IMR-90 (cell line): Measurements from ENCODE around the gene MRPS7. TPM values are rescaled to one million over a fixed set of nuclear protein-coding genes. Genes with fewer than 3 reads are reported as not detected.

ENCODE experiments used
- ATAC-seq: fragments of 200-7000 bp; cut with Tn5 transposase; 2 replicates; pipeline ENCODE4 v1.9.1; 2020; ENCODE audit warnings: low read depth, mild to moderate bottlenecking, moderate library complexity
- BruUV-seq: library from RNA; stranded (reverse); fragments of 400-500 nt; replicated peaks from 2 replicates; lab custom pipeline; 2021; lab: Mats Ljungman, UMichigan
- CTCF ChIA-PET: fragments of 300-600 bp; formaldehyde crosslinking; extraction: SDS; loops from one replicate; lab custom pipeline; 2021; ENCODE audit warnings: antibody characterized with exemption; lab: Yijun Ruan, JAX
- POLR2A ChIA-PET: fragments of 300-600 bp; sonication (Branson Sonifier 250); formaldehyde crosslinking; loops from one replicate; lab custom pipeline; 2022; ENCODE audit warnings: antibody characterized with exemption; ENCODE audit not compliant: unreplicated experiment; lab: Charles Lee
- DNase-seq: peaks from one replicate; pipeline ENCODE4 v3.0.0; 2013
- H2AFZ ChIP-seq: replicated peaks from 2 replicates; pipeline ENCODE3; 2013; ENCODE audit warnings: low read length, mild to moderate bottlenecking; ENCODE audit not compliant: poor library complexity
- H2AK5ac ChIP-seq: 2 replicates; pipeline ENCODE4 v1.6.1; 2013; ENCODE audit warnings: low read depth, low read length, inconsistent platforms
- H2AK9ac ChIP-seq: replicated peaks from 2 replicates; pipeline ENCODE3; 2013; ENCODE audit warnings: mild to moderate bottlenecking, low read depth, low read length, moderate library complexity; ENCODE audit not compliant: poor library complexity
- H2BK120ac ChIP-seq: 2 replicates; pipeline ENCODE4 v1.6.1; 2013; ENCODE audit warnings: low read depth, low read length, inconsistent platforms
- H2BK15ac ChIP-seq: 3 replicates; pipeline ENCODE4 v1.6.1; 2013; ENCODE audit warnings: low read depth, low read length, inconsistent platforms
- H2BK20ac ChIP-seq: 2 replicates; pipeline ENCODE4 v1.6.1; 2013; ENCODE audit warnings: low read depth, mild to moderate bottlenecking, inconsistent platforms, low read length, moderate library complexity
- H2BK5ac ChIP-seq: 2 replicates; pipeline ENCODE4 v1.6.1; 2013; ENCODE audit warnings: mild to moderate bottlenecking, low read depth, low read length, inconsistent platforms; ENCODE audit not compliant: poor library complexity, severe bottlenecking
- H3K14ac ChIP-seq: replicated peaks from 2 replicates; pipeline ENCODE4 v1.6.1; 2013; ENCODE audit warnings: low read depth, low read length, inconsistent platforms
- H3K18ac ChIP-seq: 2 replicates; pipeline ENCODE4 v1.6.1; 2013; ENCODE audit warnings: low read depth, low read length, control low read depth
- H3K23ac ChIP-seq: 2 replicates; pipeline ENCODE4 v1.6.1; 2013; ENCODE audit warnings: low read depth, low read length, inconsistent platforms
- H3K27ac ChIP-seq: 2 replicates; pipeline ENCODE4 v1.5.1; 2013; ENCODE audit warnings: mild to moderate bottlenecking, control low read depth, low read length; ENCODE audit not compliant: insufficient read depth
- H3K27me3 ChIP-seq: 2 replicates; pipeline ENCODE4 v1.6.1; 2013; ENCODE audit warnings: low read length; ENCODE audit not compliant: control insufficient read depth, insufficient read depth
- H3K36me3 ChIP-seq: 2 replicates; pipeline ENCODE4 v1.6.1; 2013; ENCODE audit warnings: low read length, mixed read lengths; ENCODE audit not compliant: control insufficient read depth, insufficient read depth
- H3K4ac ChIP-seq: 2 replicates; pipeline ENCODE4 v1.6.1; 2013; ENCODE audit warnings: low read depth, low read length, inconsistent platforms
- H3K4me1 ChIP-seq: 2 replicates; pipeline ENCODE4 v1.6.1; 2013; ENCODE audit warnings: low read length, mixed read lengths; ENCODE audit not compliant: control insufficient read depth, insufficient read depth
- H3K4me2 ChIP-seq: 2 replicates; pipeline ENCODE4 v1.6.1; 2013; ENCODE audit warnings: low read depth, mild to moderate bottlenecking, control low read depth, low read length, moderate library complexity
- H3K4me3 ChIP-seq: 2 replicates; pipeline ENCODE4 v1.5.1; 2013; ENCODE audit warnings: low read depth, mild to moderate bottlenecking, control low read depth, low read length, moderate library complexity; ENCODE audit not compliant: insufficient read depth
- H3K56ac ChIP-seq: 2 replicates; pipeline ENCODE4 v1.6.1; 2013; ENCODE audit warnings: low read length, inconsistent platforms; ENCODE audit not compliant: insufficient read depth; ENCODE audit errors: extremely low read depth
- H3K79me1 ChIP-seq, 2 experiments: 2 replicates each; pipeline ENCODE4 v1.6.1; 2013; ENCODE audit warnings: low read length in 2 of 2, inconsistent platforms in 1 of 2, low read depth in 1 of 2
- H3K9ac ChIP-seq: 2 replicates; pipeline ENCODE4 v1.6.1; 2013; ENCODE audit warnings: low read depth, low read length, control low read depth
- H3K9me1 ChIP-seq: 2 replicates; pipeline ENCODE4 v1.6.1; 2013; ENCODE audit warnings: low read length, inconsistent platforms; ENCODE audit not compliant: insufficient read depth
- H3K9me3 ChIP-seq: 2 replicates; pipeline ENCODE4 v1.6.1; 2013; ENCODE audit warnings: low read length; ENCODE audit not compliant: control insufficient read depth, insufficient read depth
- H4K20me1 ChIP-seq: 2 replicates; pipeline ENCODE4 v1.6.1; 2013; ENCODE audit warnings: low read length, inconsistent platforms; ENCODE audit not compliant: insufficient read depth
- H4K5ac ChIP-seq: 2 replicates; pipeline ENCODE4 v1.6.1; 2013; ENCODE audit warnings: mild to moderate bottlenecking, low read depth, low read length, control low read depth
- H4K8ac ChIP-seq, 2 experiments: 2 replicates each; pipeline ENCODE4 v1.6.1; 2013; ENCODE audit warnings: low read depth in 2 of 2, low read length in 2 of 2, control low read depth in 1 of 2, inconsistent platforms in 1 of 2
- H4K91ac ChIP-seq: 2 replicates; pipeline ENCODE4 v1.6.1; 2013; ENCODE audit warnings: low read depth, low read length, inconsistent platforms; ENCODE audit not compliant: insufficient read depth
- BHLHE40 ChIP-seq: fragments of 150-350 bp; IDR thresholded peaks from 2 replicates; pipeline ENCODE4 v1.6.1; 2016; ENCODE audit warnings: mild to moderate bottlenecking, low read depth, low read length
- CEBPB ChIP-seq: IDR thresholded peaks from 2 replicates; pipeline ENCODE4 v1.6.1; 2012; ENCODE audit warnings: low read depth, low read length, improper control_type of control experiment
- CHD1 ChIP-seq: IDR thresholded peaks from 2 replicates; pipeline ENCODE4 v1.6.1; 2012; ENCODE audit warnings: low read depth, low read length, improper control_type of control experiment
- FOS ChIP-seq: fragments of 150-350 bp; IDR thresholded peaks from 2 replicates; pipeline ENCODE4 v1.6.1; 2016; ENCODE audit warnings: low read depth, low read length
- MAZ ChIP-seq: IDR thresholded peaks from 2 replicates; pipeline ENCODE4 v1.6.1; 2012; ENCODE audit warnings: low read depth, mild to moderate bottlenecking, low read length, improper control_type of control experiment, moderate library complexity, borderline replicate concordance
- MXI1 ChIP-seq: IDR thresholded peaks from 2 replicates; pipeline ENCODE4 v1.6.1; 2012; ENCODE audit warnings: low read depth, mild to moderate bottlenecking, low read length, moderate library complexity, borderline replicate concordance
- NFE2L2 ChIP-seq: fragments of 150-350 bp; IDR thresholded peaks from 2 replicates; pipeline ENCODE4 v1.6.1; 2016; ENCODE audit warnings: low read depth, mild to moderate bottlenecking, low read length
- POLR2A ChIP-seq: IDR thresholded peaks from 2 replicates; pipeline ENCODE4 v1.6.1; 2012; ENCODE audit warnings: mild to moderate bottlenecking, low read depth, low read length
- RAD21 ChIP-seq: IDR thresholded peaks from 2 replicates; pipeline ENCODE4 v1.6.1; 2012; ENCODE audit warnings: low read length, improper control_type of control experiment
- RCOR1 ChIP-seq: IDR thresholded peaks from 2 replicates; pipeline ENCODE4 v1.6.1; 2012; ENCODE audit warnings: mild to moderate bottlenecking, low read length, improper control_type of control experiment; ENCODE audit not compliant: insufficient replicate concordance
- RFX5 ChIP-seq: IDR thresholded peaks from 2 replicates; pipeline ENCODE4 v1.8.0; 2012; ENCODE audit warnings: low read depth, mild to moderate bottlenecking, low read length, moderate library complexity
- WGBS, 2 experiments: methylation state at CpG; one replicate each; pipeline versions ENCODE4 v1.1.5 to v1.1.7; 2013; ENCODE audit warnings: missing lambda C conversion rate in 2 of 2; ENCODE audit not compliant: insufficient read length in 1 of 2; ENCODE audit errors: extremely low coverage in 2 of 2; 5-methylcytosine and 5-hydroxymethylcytosine counted together
- dilution Hi-C: fragments of 300-500 bp; cut with HindIII; formaldehyde crosslinking; loops from one replicate; pipeline ENCODE4 v1.14.3; 2018; ENCODE audit warnings: low sequenced_read_pairs; ENCODE audit not compliant: unreplicated experiment
- in situ Hi-C: fragments of 300-500 bp; cut with MboI; formaldehyde crosslinking; loops from 3 replicates; pipeline ENCODE4 v1.14.3; 2019; ENCODE audit warnings: low sequenced_read_pairs, inconsistent platforms, mixed read lengths
- intact Hi-C: fragments of 100-400 bp; cut with micrococcal nuclease; formaldehyde crosslinking; loops from 2 replicates; pipeline ENCODE4 v1.10.0; 2022
- polyA plus RNA-seq, 3 experiments: library from polyadenylated mRNA; depleted of rRNA; stranded (reverse); fragments of >200 nt; gene quantifications; 2 replicates each; pipeline ENCODE4 v1.2.3, GENCODE V29; 2012; ENCODE audit warnings: low replicate concordance in 1 of 3
- total RNA-seq: library from RNA; depleted of rRNA; stranded (reverse); fragments of >200 nt; gene quantifications from 2 replicates; pipeline ENCODE4 v1.2.3, GENCODE V29; 2012
- TF ChIP-seq, protein P1 (sequence below): fragments of 150-350 bp; IDR thresholded peaks from 2 replicates; pipeline ENCODE4 v1.6.1; 2016; ENCODE audit warnings: low read depth, mild to moderate bottlenecking, low read length, moderate library complexity, borderline replicate concordance
- TF ChIP-seq, protein P2 (sequence below): fragments of 150-350 bp; IDR thresholded peaks from 2 replicates; pipeline ENCODE4 v1.6.1; 2017; ENCODE audit warnings: mild to moderate bottlenecking, antibody characterized with exemption, low read length, low read depth

MRPS7 gene
- total and polyA plus RNA-seq, 2 of the 4 experiments (the other 2 are of a cell fraction): 55.9 to 60.5 TPM

DNA sequence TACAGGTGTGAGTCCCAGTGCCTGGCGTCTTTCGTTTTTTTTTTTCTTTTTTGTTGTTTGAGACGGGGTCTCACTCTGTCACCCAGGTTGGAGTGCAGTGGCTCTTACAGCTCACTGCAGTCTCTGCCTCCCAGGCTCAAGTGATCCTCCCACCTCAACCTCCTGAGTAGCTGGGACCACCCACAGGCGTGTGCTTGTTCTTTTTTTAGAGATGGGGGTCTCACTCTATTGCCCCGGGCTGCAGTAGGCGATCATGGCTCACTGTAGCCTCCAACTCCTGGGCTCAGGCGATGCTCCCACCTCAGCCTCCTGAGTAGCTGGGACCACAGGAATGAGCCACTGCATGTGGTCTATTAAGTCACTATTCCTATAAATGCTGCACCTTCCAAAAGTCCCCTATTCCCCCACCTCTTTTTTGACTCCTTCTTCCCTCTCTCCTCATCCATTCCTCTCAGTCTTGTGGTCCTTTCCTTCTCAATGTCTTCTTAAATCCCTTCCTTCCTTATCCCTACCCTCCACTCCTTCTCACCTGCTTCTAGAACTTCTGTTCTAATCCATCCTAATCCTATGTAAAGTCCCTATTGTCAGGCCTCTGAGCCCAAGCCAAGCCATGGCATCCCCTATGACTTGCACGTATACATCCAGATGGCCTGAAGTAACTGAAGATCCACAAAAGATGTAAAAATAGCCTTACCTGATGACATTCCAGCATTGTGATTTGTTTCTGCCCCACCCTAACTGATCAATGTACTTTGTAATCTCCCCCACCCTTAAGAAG is 9.5 kb upstream of the MRPS7 start:
- H4K91ac ChIP-seq: no peak overlapping the region
- H2BK120ac ChIP-seq: no peak overlapping the region
- H4K20me1 ChIP-seq: peaks cover 34% of the 10 kb centered on the region
- H3K4me3 ChIP-seq: no peak overlapping the region
- H3K56ac ChIP-seq: no peak overlapping the region
- intact Hi-C loops (no loop called here), dilution Hi-C loops (no loop called here), in situ Hi-C loops (no loop called here)
- DNase-seq (no peak), ATAC-seq (no peak)
- H3K4ac ChIP-seq: no peak overlapping the region
- no peaks in the 10 kb centered on the region for H3K27me3 ChIP-seq
- H3K4me2 ChIP-seq: no peak overlapping the region
- peaks cover 10 to 44% of the 10 kb centered on the region in 2 experiments; a peak in 3 of 4 replicates for H3K79me1 ChIP-seq
- H3K14ac ChIP-seq: no peak overlapping the region
- no peak overlapping the region for H3K23ac ChIP-seq
- no peak overlapping the region for H2BK5ac ChIP-seq
- H2AK5ac ChIP-seq: no peak overlapping the region
- no peak overlapping the region for H2BK15ac ChIP-seq
- peaks cover 3% of the 10 kb centered on the region; the same call in 1 of the 2 replicates for H3K4me1 ChIP-seq
- POLR2A ChIA-PET: no interaction called here
- no peak overlapping the region for H4K8ac ChIP-seq
- H3K18ac ChIP-seq: no peak overlapping the region
- H2BK20ac ChIP-seq: no peak overlapping the region
- H2AFZ ChIP-seq: no peak overlapping the region
- H3K36me3 ChIP-seq: no peaks in the 10 kb centered on the region; the same call in 1 of the 2 replicates
- no peaks in the 10 kb centered on the region for H3K9me3 ChIP-seq
- H3K9me1 ChIP-seq: 0 out of 2 replicates have a peak, but pooled peaks cover 6% of the 10 kb centered on the region
- no peak overlapping the region for H2AK9ac ChIP-seq
- H3K27ac ChIP-seq: no peak overlapping the region
- no TSS peak for BruUV-seq
- no peak overlapping the region for H4K5ac ChIP-seq
- 100% methylated on average over 2 of the region's 8 CpGs; no CpG with 5 or more reads in 1 of the 2 experiments for WGBS, 2 experiments
- TF ChIP-seq BHLHE40 (no peak), RAD21 (no peak), POLR2A (no peak), MXI1 (no peak), RCOR1 (no peak), CHD1 (no peak), CEBPB (no peak), NFE2L2 (no peak), FOS (no peak), RFX5 (no peak), MAZ (no peak)
- TF ChIP-seq, protein P1, sequence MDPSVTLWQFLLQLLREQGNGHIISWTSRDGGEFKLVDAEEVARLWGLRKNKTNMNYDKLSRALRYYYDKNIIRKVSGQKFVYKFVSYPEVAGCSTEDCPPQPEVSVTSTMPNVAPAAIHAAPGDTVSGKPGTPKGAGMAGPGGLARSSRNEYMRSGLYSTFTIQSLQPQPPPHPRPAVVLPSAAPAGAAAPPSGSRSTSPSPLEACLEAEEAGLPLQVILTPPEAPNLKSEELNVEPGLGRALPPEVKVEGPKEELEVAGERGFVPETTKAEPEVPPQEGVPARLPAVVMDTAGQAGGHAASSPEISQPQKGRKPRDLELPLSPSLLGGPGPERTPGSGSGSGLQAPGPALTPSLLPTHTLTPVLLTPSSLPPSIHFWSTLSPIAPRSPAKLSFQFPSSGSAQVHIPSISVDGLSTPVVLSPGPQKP: no peak
- TF ChIP-seq, protein P2, sequence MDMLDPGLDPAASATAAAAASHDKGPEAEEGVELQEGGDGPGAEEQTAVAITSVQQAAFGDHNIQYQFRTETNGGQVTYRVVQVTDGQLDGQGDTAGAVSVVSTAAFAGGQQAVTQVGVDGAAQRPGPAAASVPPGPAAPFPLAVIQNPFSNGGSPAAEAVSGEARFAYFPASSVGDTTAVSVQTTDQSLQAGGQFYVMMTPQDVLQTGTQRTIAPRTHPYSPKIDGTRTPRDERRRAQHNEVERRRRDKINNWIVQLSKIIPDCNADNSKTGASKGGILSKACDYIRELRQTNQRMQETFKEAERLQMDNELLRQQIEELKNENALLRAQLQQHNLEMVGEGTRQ: no peak
- H3K9ac ChIP-seq: no peak overlapping the region
- CTCF ChIA-PET: interaction anchor here (1.1 kb wide), 1 partner anchor 18 kb away, joined by 3 read pairs; the partner anchor contains the start of gene MIF4GD
